Measurements from ENCODE around the gene GTPBP1.

Gene GTPBP1

DNA sequence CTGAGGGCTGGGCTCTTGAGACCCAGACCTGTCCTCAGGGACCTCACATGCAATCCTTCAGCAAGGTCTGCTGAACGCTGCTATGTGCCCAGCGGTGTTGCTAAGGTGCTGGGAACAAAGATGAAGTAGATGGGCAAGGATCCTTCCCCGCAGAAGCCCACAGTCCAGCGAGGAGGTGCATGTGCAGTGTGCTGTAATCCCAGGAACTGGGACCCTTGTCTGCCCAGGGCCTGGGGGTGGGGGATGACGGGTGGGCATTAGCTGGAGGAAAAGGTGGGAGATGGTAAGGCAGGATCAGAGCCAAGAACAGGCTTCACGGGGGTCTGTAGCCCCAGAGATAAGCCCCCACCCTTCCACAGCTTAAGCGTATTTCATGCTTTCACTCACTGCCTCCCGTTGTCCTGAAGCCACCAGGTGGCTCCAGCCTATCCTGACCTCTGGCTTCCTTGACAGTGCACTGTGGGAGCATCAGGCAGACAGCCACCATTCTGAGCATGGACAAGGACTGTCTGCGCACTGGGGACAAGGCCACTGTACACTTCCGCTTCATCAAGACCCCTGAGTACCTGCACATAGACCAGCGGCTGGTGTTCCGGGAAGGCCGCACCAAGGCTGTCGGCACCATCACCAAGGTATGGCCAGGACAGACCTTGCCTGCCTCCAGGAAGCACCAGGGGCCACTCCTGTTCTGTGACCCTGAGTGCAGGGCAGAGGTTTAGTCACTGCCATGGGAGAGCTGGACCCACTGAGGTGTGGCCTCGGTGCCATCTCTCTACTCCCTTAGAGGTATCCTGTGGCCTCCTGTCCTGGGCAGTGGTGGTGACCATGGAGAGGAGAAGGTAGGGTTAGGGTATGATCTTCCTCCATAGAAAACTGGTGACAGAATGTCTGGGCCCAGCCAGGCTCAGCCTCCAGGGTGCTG is 22.0 kb downstream of the GTPBP1 start:
- DNase-seq: no peak

- DNase-seq: no peak
These were observed 23.4 kb downstream of the GTPBP1 start for GRCh38 chr22:38728871-38729796.

GRCh38 chr22:38729946-38730345 is 24.2 kb downstream of the GTPBP1 start:
- DNase-seq: no peak

DNA sequence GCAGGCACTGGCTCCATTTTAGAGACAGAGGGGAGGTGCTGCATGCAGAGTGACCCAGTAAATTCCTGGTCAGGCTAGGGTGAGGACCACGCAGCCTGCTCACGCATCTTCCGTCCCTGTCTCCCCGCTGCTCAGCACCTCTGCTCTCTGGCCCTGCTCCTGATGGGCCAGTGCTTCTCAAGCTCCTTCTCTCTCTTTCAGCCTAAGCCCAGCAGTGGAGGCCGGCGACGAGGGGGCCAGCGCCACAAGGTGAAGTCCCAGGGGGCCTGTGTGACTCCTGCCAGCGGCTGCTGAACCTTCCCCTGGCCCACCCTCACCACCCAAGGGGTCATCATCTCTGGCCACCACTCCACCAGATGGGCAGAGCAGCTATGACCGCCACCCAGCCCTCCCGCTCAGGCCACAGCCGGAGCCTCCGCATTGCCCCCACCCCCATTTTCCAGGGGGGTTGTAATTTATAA is 24.7 kb downstream of the GTPBP1 start:
- DNase-seq: no peak

DNA sequence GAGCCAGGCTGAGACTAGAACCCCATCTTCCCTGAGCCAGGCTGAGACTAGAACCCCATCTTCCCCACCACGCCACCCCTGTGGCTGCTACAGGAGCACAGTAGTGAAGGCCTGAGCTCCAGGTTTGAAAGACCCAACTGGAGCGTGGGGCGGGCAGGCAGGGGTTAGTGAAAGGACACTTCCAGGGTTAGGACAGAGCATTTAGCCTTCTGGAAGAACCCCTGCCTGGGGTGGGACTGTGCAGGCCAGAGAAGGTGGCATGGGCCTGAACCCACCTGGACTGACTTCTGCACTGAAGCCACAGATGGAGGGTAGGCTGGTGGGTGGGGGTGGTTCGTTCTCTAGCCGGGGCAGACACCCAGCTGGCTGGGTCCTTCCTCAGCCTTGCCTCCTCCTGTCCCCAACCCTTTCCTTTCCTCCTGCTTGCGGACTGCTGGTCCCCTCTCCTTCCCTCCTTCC is 26.0 kb downstream of the GTPBP1 start:
- DNase-seq: no peak

- DNase-seq: no peak
These were observed 26.6 kb downstream of the GTPBP1 start for GRCh38 chr22:38732251-38732815.

DNA sequence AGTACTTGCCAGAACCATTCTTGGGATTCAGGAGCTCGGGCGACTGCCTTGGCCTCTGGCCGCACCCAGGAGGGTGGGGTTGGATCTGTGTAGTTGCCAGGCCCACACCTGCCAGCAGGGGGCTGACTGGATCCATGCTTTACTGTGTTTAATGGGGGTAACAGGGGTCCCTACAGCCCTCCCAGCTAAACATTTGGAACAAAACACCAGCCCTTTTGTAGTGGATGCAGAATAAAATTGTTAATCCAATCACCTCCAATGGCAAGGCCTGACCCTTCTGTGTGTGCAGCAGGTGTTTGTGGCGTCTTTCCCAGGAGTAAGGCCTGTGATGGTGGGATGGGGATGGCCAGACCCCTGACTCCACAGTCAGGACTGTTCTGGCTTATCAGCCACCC is 27.6 kb downstream of the GTPBP1 start:
- DNase-seq: no peak

GRCh38 chr22:38733724-38734381 is 28.1 kb downstream of the GTPBP1 start:
- DNase-seq: no peak

DNA sequence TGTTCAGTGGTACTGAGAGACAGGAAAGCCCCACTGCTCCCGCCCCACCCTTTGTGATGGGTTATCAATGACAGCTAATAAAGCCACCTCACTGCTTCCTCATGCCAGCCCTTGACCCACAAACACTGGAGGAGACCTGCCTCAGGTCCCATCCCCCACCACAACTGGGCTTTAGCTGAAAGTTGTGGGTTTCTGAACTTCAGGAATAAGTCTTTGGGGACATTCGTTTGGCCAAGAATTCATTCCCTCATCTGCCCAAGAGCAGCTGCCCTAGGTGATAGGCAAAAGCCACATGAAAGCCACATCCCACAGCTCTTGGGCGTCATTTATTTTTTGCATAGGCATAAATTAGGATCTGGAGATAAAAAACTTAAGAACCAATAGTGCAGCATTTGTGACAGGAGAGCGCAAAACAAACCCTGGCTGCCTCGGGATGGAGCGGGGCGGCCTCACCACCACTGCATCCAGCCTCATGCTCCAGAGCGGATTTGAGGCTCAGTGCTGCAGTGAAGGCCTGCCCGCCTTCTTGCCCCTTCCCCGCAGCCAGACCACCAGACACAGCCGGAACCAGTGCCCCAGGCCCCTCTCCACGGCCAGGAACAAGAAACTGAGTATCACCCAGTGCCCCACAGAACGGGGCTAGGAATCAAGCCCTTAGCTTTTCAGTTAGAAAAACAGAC is 28.8 kb downstream of the GTPBP1 start:
- no peak for DNase-seq

DNA sequence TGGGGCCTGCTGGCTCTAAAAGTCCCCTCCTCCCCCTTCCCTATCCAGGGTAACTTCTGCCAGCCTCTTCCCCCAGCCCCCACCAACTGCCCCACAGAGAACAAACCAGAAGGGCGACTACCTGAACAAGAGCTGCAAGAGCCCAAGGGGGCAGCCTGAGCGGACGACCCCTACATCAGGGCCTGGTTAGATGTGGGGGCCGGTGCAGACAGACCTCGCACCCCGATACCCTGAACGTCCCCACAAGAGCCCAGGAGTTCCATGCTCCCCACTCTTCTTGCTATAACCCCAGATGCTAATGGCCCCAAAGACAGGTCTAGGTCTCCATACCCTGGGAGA is 29.4 kb downstream of the GTPBP1 start:
- DNase-seq: no peak

GRCh38 chr22:38735465-38736256 is 29.9 kb downstream of the GTPBP1 start:
- DNase-seq: no peak

GRCh38 chr22:38736257-38736570 is 30.5 kb downstream of the GTPBP1 start:
- DNase-seq: no peak

- DNase-seq: no peak
These were observed 31.7 kb downstream of the GTPBP1 start for GRCh38 chr22:38737302-38738060.

GRCh38 chr22:38738475-38739070 is 32.8 kb downstream of the GTPBP1 start:
- no peak for DNase-seq

- no peak for DNase-seq
These were observed 33.7 kb downstream of the GTPBP1 start for GRCh38 chr22:38739300-38740055.

DNA sequence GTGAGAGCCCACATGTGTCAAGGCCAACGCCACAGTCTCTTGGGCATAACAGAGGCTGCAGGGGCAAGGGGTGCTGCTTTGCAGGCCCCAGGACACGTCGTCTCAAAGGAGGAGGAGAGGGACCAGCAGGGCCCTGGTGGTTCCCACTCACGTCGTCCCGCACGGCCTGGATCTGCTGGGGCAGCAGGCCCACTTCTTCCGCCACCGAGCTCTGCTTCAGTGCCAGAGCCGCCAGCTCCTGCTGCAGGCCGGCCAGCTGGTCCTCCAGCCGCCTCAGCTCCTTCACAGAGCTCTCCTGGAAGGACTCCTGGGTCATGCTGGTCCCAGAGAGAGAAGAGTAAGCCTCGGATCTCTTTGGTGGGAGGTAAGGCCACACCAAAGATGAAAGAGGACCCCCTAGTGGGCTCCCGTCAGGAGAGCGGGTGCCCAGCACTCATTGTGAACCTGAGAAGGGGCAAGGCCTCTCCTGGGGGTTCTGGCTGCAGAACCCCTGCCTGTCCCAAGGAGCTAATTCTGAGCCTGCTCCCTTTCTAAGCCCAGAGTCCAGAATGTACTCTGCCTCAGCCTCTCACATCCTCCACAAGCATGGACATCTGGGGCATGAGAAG is 34.5 kb downstream of the GTPBP1 start:
- no peak for DNase-seq

GRCh38 chr22:38740754-38741153 is 35.0 kb downstream of the GTPBP1 start:
- DNase-seq: no peak

GRCh38 chr22:38741166-38741565 is 35.4 kb downstream of the GTPBP1 start:
- no peak for DNase-seq

DNA sequence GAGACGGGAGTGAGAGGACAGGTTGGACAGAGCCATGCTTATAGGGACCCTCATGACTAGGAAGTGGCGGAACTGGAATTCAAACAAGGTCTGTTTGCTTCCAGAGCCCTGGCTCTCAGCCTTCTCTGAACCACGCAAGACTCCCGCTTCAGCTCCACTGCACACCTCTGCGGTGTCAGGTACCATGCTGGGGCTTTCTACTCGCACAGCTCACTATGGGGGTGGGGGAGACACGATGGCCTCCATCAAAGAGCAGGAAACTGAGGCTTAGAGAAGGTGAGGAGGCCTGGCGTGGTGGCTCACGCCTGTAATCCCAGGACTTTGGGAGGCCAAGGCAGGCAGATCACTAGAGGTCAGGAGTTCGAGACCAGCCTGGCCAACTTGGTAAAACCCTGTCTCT is 35.8 kb downstream of the GTPBP1 start:
- no peak for DNase-seq

All from GOT3 (cell line).